ENCODE data around the gene ZNF814. TPM values are rescaled to one million over a fixed set of nuclear protein-coding genes. Genes with fewer than 3 reads are reported as not detected.
A peak's percentile ranks its signal among the peaks of the same experiment; 100 is the strongest.
"Not testable (repeated sequence)": the region's sequence is repeated elsewhere in the genome, so short reads cannot be mapped to it uniquely, and the experiment has no call there.

Gene ZNF814
- total RNA-seq, 1 experiment from 2014 or later: 3.5 TPM

- DNase-seq (ENCODE audit: low read depth): no peak
Measured at GRCh38 chr19:57817976-57818375, 70.9 kb downstream of the ZNF814 start.

GRCh38 chr19:57816652-57817051 lies 72.2 kb downstream of the ZNF814 start:
- DNase-seq (ENCODE audit: low read depth): no peak

- no peak for DNase-seq (ENCODE audit: low read depth)
Measured at GRCh38 chr19:57815247-57816075, 73.4 kb downstream of the ZNF814 start.

- peak; percentile 92 for DNase-seq (ENCODE audit: low read depth)
Measured at GRCh38 chr19:57814505-57815246, 74.2 kb downstream of the ZNF814 start, which contains the start of gene ZNF552. ZNF552 (minus strand) TSS chr19:57814913; CDS start chr19:57814743, 170 bp downstream.

GRCh38 chr19:57813919-57814504 lies 74.8 kb downstream of the ZNF814 start:
- no peak for DNase-seq (ENCODE audit: low read depth)

- DNase-seq (ENCODE audit: low read depth): not testable (repeated sequence)
Measured at GRCh38 chr19:57812975-57813820, 75.6 kb downstream of the ZNF814 start.

GRCh38 chr19:57812226-57812625 lies 76.6 kb downstream of the ZNF814 start:
- no peak for DNase-seq (ENCODE audit: low read depth)

- not testable (repeated sequence) for DNase-seq (ENCODE audit: low read depth)
Measured at GRCh38 chr19:57810410-57811295, 78.2 kb downstream of the ZNF814 start.

- DNase-seq (ENCODE audit: low read depth): no peak
Measured at GRCh38 chr19:57807541-57807940, 81.3 kb downstream of the ZNF814 start.

GRCh38 chr19:57803594-57804325 lies 85.1 kb downstream of the ZNF814 start:
- DNase-seq (ENCODE audit: low read depth): peak; percentile 71

GRCh38 chr19:57803265-57803593 lies 85.6 kb downstream of the ZNF814 start:
- DNase-seq (ENCODE audit: low read depth): no peak

- no peak for DNase-seq (ENCODE audit: low read depth)
Measured at GRCh38 chr19:57802269-57802668, 86.6 kb downstream of the ZNF814 start.

- no peak for DNase-seq (ENCODE audit: low read depth)
Measured at GRCh38 chr19:57800696-57801095, 88.1 kb downstream of the ZNF814 start.

Other genes starting within 250 kb of the ZNF814 start
- not detected in 2 replicates for gene ZSCAN4, start 220.1 kb downstream of the ZNF814 start, total RNA-seq (2014; rRNA removed; shearing (Covaris generic))
- gene ZNF551, start 207.1 kb downstream of the ZNF814 start, total RNA-seq (2014; rRNA removed; shearing (Covaris generic)): 16.6 and 17.5 TPM in 2 replicates
- gene ZNF154, start 179.8 kb downstream of the ZNF814 start, total RNA-seq (2014; rRNA removed; shearing (Covaris generic)): not detected in 2 replicates
- gene ZNF671, start 161.4 kb downstream of the ZNF814 start, total RNA-seq (2014; rRNA removed; shearing (Covaris generic)): 2.5 and 3.8 TPM in 2 replicates
- 8.1 and 17.7 TPM in 2 replicates for gene ZNF776, start 142.2 kb downstream of the ZNF814 start, total RNA-seq (2014; rRNA removed; shearing (Covaris generic))
- gene ZNF586, start 119.4 kb downstream of the ZNF814 start, total RNA-seq (2014; rRNA removed; shearing (Covaris generic)): 12.8 and 13.3 TPM in 2 replicates
- gene ZNF552, start 74.1 kb downstream of the ZNF814 start, total RNA-seq (2014; rRNA removed; shearing (Covaris generic)): 4.4 and 4.5 TPM in 2 replicates
- gene ZNF587B, start 58.7 kb downstream of the ZNF814 start, total RNA-seq (2014; rRNA removed; shearing (Covaris generic)): 14.9 and 16.9 TPM in 2 replicates
- 11.2 and 20.4 TPM in 2 replicates for gene ZNF587, start 39.2 kb downstream of the ZNF814 start, total RNA-seq (2014; rRNA removed; shearing (Covaris generic))
- 5.9 and 7.4 TPM in 2 replicates for gene ZNF417, start 27.6 kb upstream of the ZNF814 start, total RNA-seq (2014; rRNA removed; shearing (Covaris generic))
- 2.5 and 6.2 TPM in 2 replicates for gene ZNF418, start 46.4 kb upstream of the ZNF814 start, total RNA-seq (2014; rRNA removed; shearing (Covaris generic))
- 2.9 and 4.4 TPM in 2 replicates for gene ZNF256, start 58.7 kb upstream of the ZNF814 start, total RNA-seq (2014; rRNA removed; shearing (Covaris generic))
- 0.11 TPM in 1 of 2 replicates, not detected in the other for gene C19orf18, start 85.5 kb upstream of the ZNF814 start, total RNA-seq (2014; rRNA removed; shearing (Covaris generic))
- gene ZNF606, start 113.8 kb upstream of the ZNF814 start, total RNA-seq (2014; rRNA removed; shearing (Covaris generic)): 13.5 and 15.7 TPM in 2 replicates
- not detected in 2 replicates for gene ZSCAN1, start 145.0 kb upstream of the ZNF814 start, total RNA-seq (2014; rRNA removed; shearing (Covaris generic))
- gene ZNF135, start 170.2 kb upstream of the ZNF814 start, total RNA-seq (2014; rRNA removed; shearing (Covaris generic)): 0.40 and 0.86 TPM in 2 replicates
- 7.7 and 8.0 TPM in 2 replicates for gene ZSCAN18, start 209.2 kb upstream of the ZNF814 start, total RNA-seq (2014; rRNA removed; shearing (Covaris generic))

Data from Daoy (cell line).